Loucy (cell line): ENCODE data around the gene ZNF155.

Experiments
- H2AFZ ChIP-seq: fragments of 200-600 bp; sonication (generic); 2 replicates; pipeline ENCODE4 v1.6.0; 2016; ENCODE audit warnings: antibody characterized with exemption, mild to moderate bottlenecking, low read length, moderate library complexity
- H3F3A ChIP-seq: fragments of 200-600 bp; 2 replicates; pipeline ENCODE4 v1.6.0; 2016; ENCODE audit warnings: antibody characterized with exemption, low read depth, mild to moderate bottlenecking
- H3K27me3 ChIP-seq: fragments of 200-600 bp; sonication (generic); 2 replicates; pipeline ENCODE4 v1.6.1; 2014; ENCODE audit warnings: low read length, mild to moderate bottlenecking; ENCODE audit not compliant: insufficient read depth, poor library complexity, severe bottlenecking
- H3K36me3 ChIP-seq: fragments of 200-600 bp; sonication (generic); 2 replicates; pipeline ENCODE4 v1.6.1; 2016; ENCODE audit warnings: low read length; ENCODE audit not compliant: insufficient read depth
- H3K4me1 ChIP-seq: fragments of 200-600 bp; sonication (generic); 2 replicates; pipeline ENCODE4 v1.5.1; 2014; ENCODE audit warnings: low read length, mild to moderate bottlenecking; ENCODE audit not compliant: insufficient read depth, poor library complexity, severe bottlenecking
- H3K4me2 ChIP-seq: fragments of 200-600 bp; sonication (generic); 2 replicates; pipeline ENCODE4 v1.6.0; 2014; ENCODE audit warnings: antibody characterized with exemption, low read length, low read depth, mild to moderate bottlenecking; ENCODE audit not compliant: poor library complexity, severe bottlenecking
- H3K4me3 ChIP-seq: fragments of 200-600 bp; sonication (generic); 2 replicates; pipeline ENCODE4 v1.5.1; 2014; ENCODE audit warnings: low read length, mild to moderate bottlenecking, mixed read lengths; ENCODE audit not compliant: poor library complexity, severe bottlenecking
- H3K79me2 ChIP-seq: fragments of 200-600 bp; sonication (generic); 2 replicates; pipeline ENCODE4 v1.6.1; 2014; ENCODE audit warnings: low read length; ENCODE audit not compliant: insufficient read depth
- H3K9ac ChIP-seq: fragments of 200-600 bp; sonication (generic); 2 replicates; pipeline ENCODE4 v1.6.0; 2014; ENCODE audit warnings: mild to moderate bottlenecking, low read depth, low read length, moderate library complexity; ENCODE audit not compliant: poor library complexity, severe bottlenecking
- H3K9me2 ChIP-seq: fragments of 200-600 bp; sonication (generic); replicated peaks from 2 replicates; pipeline ENCODE4 v1.6.1; 2016; ENCODE audit warnings: low read depth, low read length, mixed read lengths
- H3K9me3 ChIP-seq: fragments of 200-600 bp; sonication (generic); 2 replicates; pipeline ENCODE4 v1.6.1; 2014; ENCODE audit warnings: mild to moderate bottlenecking, antibody characterized with exemption, low read length, low read depth; ENCODE audit not compliant: insufficient read depth
- H4K20me1 ChIP-seq: fragments of 200-600 bp; sonication (generic); 2 replicates; pipeline ENCODE4 v1.6.0; 2014; ENCODE audit warnings: antibody characterized with exemption, low read length, mild to moderate bottlenecking; ENCODE audit not compliant: insufficient read depth, poor library complexity, severe bottlenecking
- CTCF ChIP-seq: fragments of 200-600 bp; sonication (generic); conservative IDR thresholded peaks from 2 replicates; pipeline ENCODE4 v1.5.1; 2014; ENCODE audit warnings: mild to moderate bottlenecking, antibody characterized with exemption, low read length
- EZH2phosphoT487 ChIP-seq: fragments of 200-600 bp; IDR thresholded peaks from 2 replicates; pipeline ENCODE4 v1.6.1; 2018; ENCODE audit warnings: antibody characterized with exemption, mild to moderate bottlenecking, moderate library complexity, borderline replicate concordance

Gene ZNF155

GRCh38 chr19:44042147-44042546 lies 58.2 kb downstream of the ZNF155 start:
- Histone ChIP-seq H3K4me2 (no peak overlapping the region), H3K9me3 (no peaks in the 10 kb centered on the region; the same call in 1 of the 2 replicates), H2AFZ (no peak overlapping the region), H3K9ac (no peak overlapping the region), H3K36me3 (no peaks in the 10 kb centered on the region), H3K9me2 (no peaks in the 10 kb centered on the region), H3K4me3 (no peak overlapping the region), H3K27me3 (no peaks in the 10 kb centered on the region), H4K20me1 (no peaks in the 10 kb centered on the region), H3K79me2 (no peaks in the 10 kb centered on the region), H3F3A (no peaks in the 10 kb centered on the region), H3K4me1 (no peaks in the 10 kb centered on the region)
- no peak for TF ChIP-seq EZH2phosphoT487
- no peak for TF ChIP-seq CTCF
